Bronchial epithelial cell (primary cell): ENCODE measurements around the gene PRDX5. TPM values are rescaled to one million over a fixed set of nuclear protein-coding genes. Genes with fewer than 3 reads are reported as not detected.

ENCODE experiments used
- DNase-seq: peaks from one replicate; pipeline ENCODE4 v3.0.0-alpha.2; 2010; ENCODE audit warnings: low read depth
- FAIRE-seq: peaks from 2 replicates; lab custom pipeline; 2011; peaks lifted over from hg19 to GRCh38; lab: Jason Lieb, UNC
- H3K27me3 ChIP-seq: 2 replicates; pipeline ENCODE4 v1.5.1; 2011; ENCODE audit warnings: low read length; ENCODE audit not compliant: control insufficient read depth, insufficient read depth
- H3K36me3 ChIP-seq: 2 replicates; pipeline ENCODE4 v1.5.1; 2011; ENCODE audit warnings: low read length; ENCODE audit not compliant: control insufficient read depth, insufficient read depth
- H3K4me3 ChIP-seq: 2 replicates; pipeline ENCODE4 v1.5.1; 2011; ENCODE audit warnings: mild to moderate bottlenecking, low read depth, low read length, control low read depth
- total RNA-seq: library from RNA; depleted of rRNA; stranded (reverse); fragments of >200 nt; gene quantifications from 2 replicates; pipeline ENCODE4 v1.2.1, GENCODE V29; 2014
- TF ChIP-seq, protein P1 (sequence below): IDR thresholded peaks from 2 replicates; pipeline ENCODE4 v1.5.1; 2011; ENCODE audit warnings: mild to moderate bottlenecking, moderate library complexity, low read length, control low read depth, inconsistent platforms; ENCODE audit not compliant: insufficient read depth, severe bottlenecking

Gene PRDX5
- total RNA-seq, 1 donor from 2014 or later: 649 TPM

DNA sequence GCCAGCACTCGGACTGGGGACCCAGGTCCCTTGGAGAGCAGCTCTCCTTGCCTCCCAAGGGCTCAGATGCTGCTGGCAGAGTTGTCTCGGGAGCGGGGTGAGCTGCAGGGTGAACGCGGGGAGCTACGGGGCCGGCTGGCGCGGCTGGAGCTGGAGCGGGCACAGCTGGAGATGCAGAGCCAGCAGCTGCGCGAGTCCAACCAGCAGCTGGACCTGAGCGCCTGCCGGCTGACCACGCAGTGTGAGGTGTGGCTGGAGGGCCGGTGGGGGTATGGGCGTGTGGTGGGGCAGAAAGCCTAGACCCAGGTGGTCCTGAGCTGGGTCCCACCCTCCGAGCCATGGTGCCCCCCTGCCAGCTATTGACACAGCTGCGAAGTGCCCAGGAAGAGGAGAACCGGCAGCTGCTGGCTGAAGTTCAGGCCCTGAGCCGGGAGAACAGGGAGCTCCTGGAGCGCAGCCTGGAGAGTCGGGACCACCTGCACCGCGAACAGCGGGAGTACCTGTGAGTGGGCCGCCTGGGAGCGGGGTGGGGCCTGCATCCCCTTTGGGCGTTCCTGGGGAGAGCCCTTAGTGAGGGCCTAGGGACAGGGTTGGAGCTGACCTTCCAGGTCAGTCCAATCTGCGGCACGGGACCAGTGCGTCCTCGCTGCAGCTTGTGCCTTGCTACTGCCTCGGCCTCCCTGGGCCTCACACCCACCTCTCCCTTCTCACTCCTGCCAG is 35.2 kb downstream of the PRDX5 start:
- H3K4me3 ChIP-seq: no peak overlapping the region
- FAIRE-seq: no peak
- no peaks in the 10 kb centered on the region for H3K36me3 ChIP-seq
- no peaks in the 10 kb centered on the region for H3K27me3 ChIP-seq
- no peak for DNase-seq
- TF ChIP-seq, protein P1, sequence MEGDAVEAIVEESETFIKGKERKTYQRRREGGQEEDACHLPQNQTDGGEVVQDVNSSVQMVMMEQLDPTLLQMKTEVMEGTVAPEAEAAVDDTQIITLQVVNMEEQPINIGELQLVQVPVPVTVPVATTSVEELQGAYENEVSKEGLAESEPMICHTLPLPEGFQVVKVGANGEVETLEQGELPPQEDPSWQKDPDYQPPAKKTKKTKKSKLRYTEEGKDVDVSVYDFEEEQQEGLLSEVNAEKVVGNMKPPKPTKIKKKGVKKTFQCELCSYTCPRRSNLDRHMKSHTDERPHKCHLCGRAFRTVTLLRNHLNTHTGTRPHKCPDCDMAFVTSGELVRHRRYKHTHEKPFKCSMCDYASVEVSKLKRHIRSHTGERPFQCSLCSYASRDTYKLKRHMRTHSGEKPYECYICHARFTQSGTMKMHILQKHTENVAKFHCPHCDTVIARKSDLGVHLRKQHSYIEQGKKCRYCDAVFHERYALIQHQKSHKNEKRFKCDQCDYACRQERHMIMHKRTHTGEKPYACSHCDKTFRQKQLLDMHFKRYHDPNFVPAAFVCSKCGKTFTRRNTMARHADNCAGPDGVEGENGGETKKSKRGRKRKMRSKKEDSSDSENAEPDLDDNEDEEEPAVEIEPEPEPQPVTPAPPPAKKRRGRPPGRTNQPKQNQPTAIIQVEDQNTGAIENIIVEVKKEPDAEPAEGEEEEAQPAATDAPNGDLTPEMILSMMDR: no peak

DNA sequence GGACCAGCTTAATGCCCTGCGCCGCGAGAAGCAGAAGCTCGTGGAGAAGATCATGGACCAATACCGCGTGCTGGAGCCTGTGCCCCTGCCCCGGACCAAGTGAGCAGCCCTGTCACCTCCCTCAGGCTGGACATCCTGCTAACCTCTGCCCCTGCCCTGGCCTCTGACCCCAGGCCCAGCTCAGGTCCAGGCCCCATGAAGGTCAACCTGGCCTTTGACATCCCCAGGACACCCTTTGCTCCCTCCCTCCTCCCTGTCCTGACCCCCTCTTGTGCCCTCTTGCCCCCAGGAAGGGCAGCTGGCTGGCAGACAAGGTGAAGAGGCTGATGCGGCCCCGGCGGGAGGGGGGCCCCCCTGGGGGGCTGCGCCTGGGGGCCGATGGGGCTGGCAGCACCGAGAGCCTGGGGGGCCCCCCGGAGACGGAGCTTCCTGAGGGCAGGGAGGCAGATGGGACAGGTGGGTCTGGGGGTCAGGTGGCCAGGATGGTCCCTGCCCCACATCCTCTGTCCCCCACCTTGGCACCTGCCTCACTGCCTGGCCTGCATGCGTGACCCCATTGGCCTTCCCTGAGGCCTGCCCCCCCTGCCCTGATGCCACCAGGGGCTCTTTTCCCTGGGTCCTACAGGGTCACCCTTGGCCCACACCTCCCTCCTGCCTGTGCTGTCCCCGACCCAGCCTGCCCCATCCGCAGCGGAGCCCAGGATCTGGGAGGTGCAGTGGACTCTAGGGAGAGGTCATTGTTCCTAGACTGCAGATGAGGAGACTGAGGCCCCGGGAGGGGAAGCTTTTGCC is 36.0 kb downstream of the PRDX5 start:
- FAIRE-seq: no peak
- no peak for DNase-seq
- Histone ChIP-seq H3K36me3 (no peaks in the 10 kb centered on the region), H3K4me3 (no peak overlapping the region), H3K27me3 (no peaks in the 10 kb centered on the region)
- TF ChIP-seq, protein P1: no peak

DNA sequence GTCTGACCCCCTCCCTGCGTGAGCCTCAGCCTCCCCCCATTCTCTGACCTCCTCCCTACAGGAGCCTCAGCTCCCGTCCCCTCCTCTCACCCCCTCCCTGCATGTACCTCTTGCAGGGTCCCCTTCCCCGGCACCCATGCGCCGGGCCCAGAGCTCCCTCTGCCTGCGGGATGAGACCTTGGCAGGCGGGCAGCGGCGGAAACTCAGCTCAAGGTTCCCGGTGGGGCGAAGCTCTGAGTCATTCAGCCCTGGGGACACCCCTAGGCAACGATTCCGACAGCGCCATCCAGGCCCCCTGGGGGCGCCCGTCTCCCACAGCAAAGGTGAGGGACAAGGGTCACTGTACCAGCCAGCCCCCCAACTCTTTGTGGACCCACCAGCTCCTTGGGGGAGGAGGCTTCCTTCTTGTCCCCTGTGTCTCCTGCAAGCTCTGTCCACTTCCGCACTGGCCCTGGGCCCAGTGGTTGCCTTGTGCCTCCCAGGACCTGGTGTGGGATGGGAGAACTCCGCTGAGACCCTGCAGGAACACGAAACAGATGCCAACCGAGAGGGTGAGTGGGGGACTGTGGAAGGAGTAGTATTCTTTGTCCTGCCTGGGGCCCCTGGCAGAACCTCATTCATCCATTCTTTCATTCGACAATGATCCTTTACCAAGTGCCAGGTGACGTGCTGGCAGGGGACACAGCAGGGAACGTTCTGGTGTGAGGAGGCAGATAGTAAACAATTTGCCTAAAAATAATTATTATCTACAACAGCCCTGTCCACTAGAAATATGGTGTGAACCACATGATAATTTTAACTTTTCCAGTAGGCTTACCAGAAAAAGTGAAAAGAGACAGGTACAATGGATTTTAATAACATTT is 37.4 kb downstream of the PRDX5 start:
- FAIRE-seq (no peak), DNase-seq (peak; percentile 60)
- peak overlapping the region; percentile 12 for H3K4me3 ChIP-seq

DNA sequence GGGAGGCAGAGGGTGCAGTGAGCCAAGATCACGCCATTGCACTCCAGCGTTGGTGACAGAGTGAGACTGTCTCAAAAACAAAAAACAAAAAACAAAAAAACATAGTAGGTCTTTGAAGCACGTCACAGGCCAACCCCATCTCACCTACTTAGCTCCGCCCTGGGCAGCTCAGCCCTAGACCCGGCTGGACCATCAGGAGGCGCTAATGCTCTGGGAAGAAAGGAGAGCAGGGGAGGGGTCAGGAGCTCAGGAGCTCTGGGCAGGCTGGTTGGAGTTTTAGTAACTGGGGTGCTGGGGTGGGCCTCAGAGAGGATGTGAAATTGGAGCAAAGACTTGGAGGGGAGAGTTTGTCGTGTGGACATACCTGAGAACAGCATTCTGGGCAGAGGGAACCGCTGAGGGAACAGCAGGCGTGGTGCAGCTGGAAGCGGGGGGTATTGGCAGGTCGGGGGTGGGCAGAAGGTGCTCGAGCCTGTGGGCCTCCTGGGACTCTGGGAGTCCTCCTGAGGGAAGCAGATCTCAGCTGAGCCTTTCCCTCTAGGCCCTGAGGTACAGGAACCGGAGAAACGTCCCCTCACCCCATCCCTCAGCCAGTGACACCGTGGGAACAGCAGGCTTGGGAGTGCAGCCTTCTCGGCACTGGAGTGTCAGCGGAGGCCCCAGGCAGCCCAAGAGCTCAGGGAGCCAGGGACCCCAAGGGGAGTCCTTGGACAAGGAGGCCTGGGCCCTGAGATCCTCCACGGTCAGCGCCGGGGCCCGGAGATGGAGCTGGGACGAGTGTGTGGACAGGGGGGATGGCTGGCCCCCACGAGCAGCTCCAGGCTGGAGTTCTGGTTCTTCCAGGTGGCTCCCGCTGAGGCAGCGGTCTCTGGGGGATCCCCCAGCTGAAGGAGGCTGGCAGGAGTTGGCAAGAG is 38.8 kb downstream of the PRDX5 start:
- peak; percentile 13 for FAIRE-seq
- TF ChIP-seq, protein P1: peak; percentile 57
- H3K27me3 ChIP-seq: no peaks in the 10 kb centered on the region
- H3K4me3 ChIP-seq: no peak overlapping the region
- peaks cover 15% of the 10 kb centered on the region for H3K36me3 ChIP-seq
- peak; percentile 46 for DNase-seq

More for the DNA sequence above, 37.4 kb downstream of the PRDX5 start:
- no peaks in the 10 kb centered on the region for H3K27me3 ChIP-seq
- peaks cover 1% of the 10 kb centered on the region for H3K36me3 ChIP-seq
- TF ChIP-seq, protein P1: peak; percentile 83

DNA sequence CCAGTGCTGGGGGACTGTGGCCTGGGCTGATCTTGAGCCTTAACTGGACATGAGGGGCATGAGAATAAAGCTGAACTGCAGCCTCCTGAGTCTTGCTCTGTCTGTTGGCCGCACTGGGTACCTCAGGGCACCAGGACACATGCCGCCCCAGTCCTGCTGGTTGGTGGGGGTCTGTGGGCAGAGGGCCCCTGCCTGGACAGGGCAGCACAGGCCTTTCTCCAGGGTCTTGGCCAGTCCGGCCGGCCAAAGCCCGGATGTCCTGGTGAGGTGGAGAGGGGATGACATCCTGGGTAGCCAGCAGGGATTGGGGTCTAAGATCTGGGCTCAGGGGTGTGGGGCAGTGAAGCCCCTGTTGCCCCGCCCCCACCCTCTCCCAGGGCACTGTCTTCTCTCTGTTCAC is 39.5 kb downstream of the PRDX5 start:
- H3K36me3 ChIP-seq: peaks cover 19% of the 10 kb centered on the region
- no peak overlapping the region for H3K4me3 ChIP-seq
- TF ChIP-seq, protein P1: no peak
- FAIRE-seq: no peak
- no peaks in the 10 kb centered on the region for H3K27me3 ChIP-seq
- no peak for DNase-seq
